Parathyroid adenoma (tissue), 2 donors: ENCODE measurements around the gene RNF214.

Experiments
- H2AFZ ChIP-seq: fragments of 300-600 bp; sonication (generic); one replicate; pipeline ENCODE4 v1.7.0; 2017; ENCODE audit warnings: antibody characterized with exemption, mild to moderate bottlenecking
- H3K27ac ChIP-seq: fragments of 300-600 bp; sonication (generic); one replicate; pipeline ENCODE4 v1.7.0; 2017
- H3K27me3 ChIP-seq: fragments of 300-600 bp; sonication (generic); one replicate; pipeline ENCODE4 v1.7.0; 2017; ENCODE audit warnings: low read length; ENCODE audit not compliant: control insufficient read depth, insufficient read depth
- H3K36me3 ChIP-seq: fragments of 300-600 bp; sonication (generic); one replicate; pipeline ENCODE4 v1.7.0; 2017; ENCODE audit warnings: low read length; ENCODE audit not compliant: control insufficient read depth, insufficient read depth
- H3K4me1 ChIP-seq: fragments of 300-600 bp; sonication (generic); one replicate; pipeline ENCODE4 v1.7.0; 2017; ENCODE audit warnings: control low read depth
- H3K4me2 ChIP-seq: fragments of 300-600 bp; sonication (generic); one replicate; pipeline ENCODE4 v1.7.0; 2017; ENCODE audit warnings: low read length
- H3K4me3 ChIP-seq: fragments of 300-600 bp; sonication (generic); one replicate; pipeline ENCODE4 v1.7.0; 2017; ENCODE audit warnings: low read depth, low read length
- H3K79me2 ChIP-seq: fragments of 300-600 bp; sonication (generic); one replicate; pipeline ENCODE4 v1.7.0; 2017; ENCODE audit warnings: control low read depth
- H3K9ac ChIP-seq: fragments of 300-600 bp; sonication (generic); one replicate; pipeline ENCODE4 v1.7.0; 2017; ENCODE audit warnings: mild to moderate bottlenecking
- H3K9me3 ChIP-seq: fragments of 300-600 bp; sonication (generic); one replicate; pipeline ENCODE4 v1.7.0; 2017; ENCODE audit warnings: low read length; ENCODE audit not compliant: control insufficient read depth
- CTCF ChIP-seq: fragments of 300-600 bp; sonication (generic); IDR thresholded peaks from one replicate; pipeline ENCODE4 v1.7.0; 2017; ENCODE audit warnings: antibody characterized with exemption, mild to moderate bottlenecking
- donor health status: primary hyperparathyroidism.

RNF214 gene

GRCh38 chr11:117292616-117293015, 60.1 kb downstream of the RNF214 start:
- H3K4me3 ChIP-seq: no peak overlapping the region
- no peak overlapping the region for H3K4me2 ChIP-seq
- no peaks in the 10 kb centered on the region for H3K79me2 ChIP-seq
- no peaks in the 10 kb centered on the region for H3K27me3 ChIP-seq
- H2AFZ ChIP-seq: no peak overlapping the region
- H3K9ac ChIP-seq: no peak overlapping the region
- no peaks in the 10 kb centered on the region for H3K9me3 ChIP-seq
- H3K27ac ChIP-seq: no peak overlapping the region
- no peak for TF ChIP-seq CTCF
- H3K4me1 ChIP-seq: no peaks in the 10 kb centered on the region
- no peaks in the 10 kb centered on the region for H3K36me3 ChIP-seq

- Histone ChIP-seq H3K4me2 (no peak overlapping the region), H3K9ac (no peak overlapping the region), H3K36me3 (no peaks in the 10 kb centered on the region), H3K79me2 (no peaks in the 10 kb centered on the region), H2AFZ (no peak overlapping the region), H3K27me3 (no peaks in the 10 kb centered on the region), H3K4me1 (no peaks in the 10 kb centered on the region), H3K9me3 (no peaks in the 10 kb centered on the region), H3K27ac (no peak overlapping the region), H3K4me3 (no peak overlapping the region)
- TF ChIP-seq CTCF: no peak
Observed at GRCh38 chr11:117295438-117296137, 63.1 kb downstream of the RNF214 start.

GRCh38 chr11:117296881-117297280, 64.4 kb downstream of the RNF214 start:
- no peak for TF ChIP-seq CTCF
- no peaks in the 10 kb centered on the region for H3K79me2 ChIP-seq
- H2AFZ ChIP-seq: no peak overlapping the region
- H3K4me1 ChIP-seq: no peaks in the 10 kb centered on the region
- no peaks in the 10 kb centered on the region for H3K9me3 ChIP-seq
- H3K36me3 ChIP-seq: no peaks in the 10 kb centered on the region
- H3K4me3 ChIP-seq: no peak overlapping the region
- no peak overlapping the region for H3K27ac ChIP-seq
- H3K9ac ChIP-seq: no peak overlapping the region
- H3K4me2 ChIP-seq: no peak overlapping the region
- no peaks in the 10 kb centered on the region for H3K27me3 ChIP-seq

GRCh38 chr11:117298195-117298594, 65.7 kb downstream of the RNF214 start:
- no peak overlapping the region for H3K27ac ChIP-seq
- H3K27me3 ChIP-seq: no peaks in the 10 kb centered on the region
- no peaks in the 10 kb centered on the region for H3K4me1 ChIP-seq
- H3K36me3 ChIP-seq: no peaks in the 10 kb centered on the region
- no peak for TF ChIP-seq CTCF
- no peak overlapping the region for H3K9ac ChIP-seq
- no peak overlapping the region for H3K4me3 ChIP-seq
- no peaks in the 10 kb centered on the region for H3K9me3 ChIP-seq
- no peaks in the 10 kb centered on the region for H3K79me2 ChIP-seq
- H3K4me2 ChIP-seq: no peak overlapping the region
- H2AFZ ChIP-seq: no peak overlapping the region
